ENCODE data around the gene TGM6.

GRCh38 chr20:2350606-2351005, 30.1 kb upstream of the TGM6 start:
- TF ChIP-seq CTCF (conservative IDR thresholded peaks at IDR 0.05; ENCODE audit: low read length) = no peak
- no peak for TF ChIP-seq EZH2phosphoT487 (IDR thresholded peaks at IDR 0.05; ENCODE audit: borderline replicate concordance)

All from Loucy (cell line).